Measurements from ENCODE around the gene GUCY1B1.
"Not testable (repeated sequence)": the region's sequence is repeated elsewhere in the genome, so short reads cannot be mapped to it uniquely, and the experiment has no call there.

The GUCY1B1 gene

GRCh38 chr4:155762334-155762733, 3.5 kb downstream of the GUCY1B1 start:
- DNase-seq = no peak

GRCh38 chr4:155763551-155763950, 4.7 kb downstream of the GUCY1B1 start:
- no peak for DNase-seq

GRCh38 chr4:155765149-155765548, 6.3 kb downstream of the GUCY1B1 start:
- no peak for DNase-seq

GRCh38 chr4:155766622-155767021, 7.8 kb downstream of the GUCY1B1 start:
- DNase-seq = no peak

GRCh38 chr4:155768370-155768769, 9.5 kb downstream of the GUCY1B1 start:
- DNase-seq = no peak

GRCh38 chr4:155769090-155769489, 10.3 kb downstream of the GUCY1B1 start:
- no peak for DNase-seq

GRCh38 chr4:155772459-155773195, 13.8 kb downstream of the GUCY1B1 start:
- DNase-seq = no peak

GRCh38 chr4:155773196-155773800, 14.5 kb downstream of the GUCY1B1 start:
- DNase-seq = no peak

GRCh38 chr4:155774033-155774432, 15.2 kb downstream of the GUCY1B1 start:
- DNase-seq = no peak

GRCh38 chr4:155777971-155778735, 19.3 kb downstream of the GUCY1B1 start:
- no peak for DNase-seq

GRCh38 chr4:155780775-155781174, 22.0 kb downstream of the GUCY1B1 start:
- no peak for DNase-seq

- no peak for DNase-seq
Measured at GRCh38 chr4:155781249-155781831, 22.5 kb downstream of the GUCY1B1 start.

- DNase-seq = no peak
Measured at GRCh38 chr4:155784637-155785036, 25.8 kb downstream of the GUCY1B1 start.

- DNase-seq = no peak
Measured at GRCh38 chr4:155785828-155786227, 27.0 kb downstream of the GUCY1B1 start.

- DNase-seq = peak; percentile 75
Measured at GRCh38 chr4:155787113-155787710, 28.4 kb downstream of the GUCY1B1 start.

- DNase-seq = peak; percentile 35
Measured at GRCh38 chr4:155789391-155789790, 30.6 kb downstream of the GUCY1B1 start.

GRCh38 chr4:155789982-155790381, 31.2 kb downstream of the GUCY1B1 start:
- no peak for DNase-seq

- DNase-seq = no peak
Measured at GRCh38 chr4:155794589-155795236, 35.9 kb downstream of the GUCY1B1 start.

- peak; percentile 22 for DNase-seq
Measured at GRCh38 chr4:155795991-155796390, 37.2 kb downstream of the GUCY1B1 start.

GRCh38 chr4:155797581-155797980, 38.8 kb downstream of the GUCY1B1 start:
- not testable (repeated sequence) for DNase-seq

- no peak for DNase-seq
Measured at GRCh38 chr4:155799116-155799793, 40.4 kb downstream of the GUCY1B1 start.

GRCh38 chr4:155799794-155800123, 40.9 kb downstream of the GUCY1B1 start:
- no peak for DNase-seq
